Dermis blood vessel endothelial cell (primary cell): Measurements from ENCODE around the gene HDAC1. TPM values are rescaled to one million over a fixed set of nuclear protein-coding genes. Genes with fewer than 3 reads are reported as not detected.
A peak's percentile ranks its signal among the peaks of the same experiment; 100 is the strongest.
"Not testable (repeated sequence)": the region's sequence is repeated elsewhere in the genome, so short reads cannot be mapped to it uniquely, and the experiment has no call there.

Experiments used
- DNase-seq: peaks from one replicate; pipeline ENCODE4 v3.0.0; 2010
- total RNA-seq: library from RNA; depleted of rRNA; stranded (reverse); fragments of >200 nt; gene quantifications from 2 replicates; pipeline ENCODE4 v1.2.3, GENCODE V29; 2014

The HDAC1 gene
- total RNA-seq, 1 donor from 2014 or later, result 202 TPM

DNA sequence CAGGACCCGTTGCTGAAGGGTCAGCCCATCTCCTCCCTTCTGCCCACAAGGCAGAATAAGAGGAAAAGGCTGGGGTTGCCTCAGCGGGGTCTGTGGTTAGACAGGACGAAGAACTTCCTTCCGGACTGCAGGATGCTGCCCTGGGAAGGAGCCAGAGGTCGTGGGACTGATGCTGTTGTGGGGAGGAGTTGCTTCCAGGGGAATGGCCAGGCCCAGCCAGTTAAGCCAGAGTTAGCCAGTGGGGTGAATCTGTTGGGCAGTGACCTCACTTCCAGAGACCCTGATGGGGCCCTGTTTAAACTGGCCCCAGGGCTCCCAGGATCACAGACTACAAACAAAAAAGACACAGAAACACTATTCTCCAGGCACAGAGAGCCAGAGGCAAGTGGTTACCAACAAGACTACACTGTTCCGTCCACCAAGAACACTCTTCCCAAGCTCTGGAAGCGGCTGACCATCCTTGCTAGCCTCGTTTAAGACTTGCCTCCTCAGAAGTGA, 57.4 kb downstream of the HDAC1 start:
- DNase-seq, result peak; percentile 94

DNA sequence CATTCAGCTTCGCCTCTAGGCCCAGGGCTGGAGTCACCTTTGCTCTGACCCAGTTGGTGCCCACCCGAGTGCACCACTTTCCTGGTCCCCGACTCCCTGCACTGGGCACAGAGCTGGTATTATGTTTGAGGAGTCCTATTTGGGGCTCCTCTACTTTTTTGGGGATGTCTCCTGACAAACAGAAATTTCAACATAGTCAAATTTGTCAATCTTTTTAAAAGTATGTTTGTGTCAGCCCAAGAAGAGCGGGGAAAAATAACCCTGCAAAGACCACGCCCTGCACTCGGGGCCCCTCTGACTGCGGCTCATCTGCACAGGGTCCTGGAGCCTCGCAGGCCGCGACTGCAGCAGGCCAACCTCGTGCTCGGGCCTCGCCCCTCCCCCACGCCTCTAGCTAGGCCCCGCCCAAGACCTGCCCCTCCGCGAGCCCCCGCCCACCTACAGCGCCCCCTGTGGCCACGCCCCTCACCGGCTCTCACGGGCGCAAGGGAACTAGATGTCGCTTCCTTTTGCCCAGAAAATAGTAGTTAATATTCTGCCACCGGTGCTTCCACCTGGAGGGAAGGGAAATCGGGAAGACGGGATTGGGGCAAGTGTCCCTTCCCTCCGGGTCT, 59.0 kb downstream of the HDAC1 start:
- DNase-seq, result peak; percentile 80

DNA sequence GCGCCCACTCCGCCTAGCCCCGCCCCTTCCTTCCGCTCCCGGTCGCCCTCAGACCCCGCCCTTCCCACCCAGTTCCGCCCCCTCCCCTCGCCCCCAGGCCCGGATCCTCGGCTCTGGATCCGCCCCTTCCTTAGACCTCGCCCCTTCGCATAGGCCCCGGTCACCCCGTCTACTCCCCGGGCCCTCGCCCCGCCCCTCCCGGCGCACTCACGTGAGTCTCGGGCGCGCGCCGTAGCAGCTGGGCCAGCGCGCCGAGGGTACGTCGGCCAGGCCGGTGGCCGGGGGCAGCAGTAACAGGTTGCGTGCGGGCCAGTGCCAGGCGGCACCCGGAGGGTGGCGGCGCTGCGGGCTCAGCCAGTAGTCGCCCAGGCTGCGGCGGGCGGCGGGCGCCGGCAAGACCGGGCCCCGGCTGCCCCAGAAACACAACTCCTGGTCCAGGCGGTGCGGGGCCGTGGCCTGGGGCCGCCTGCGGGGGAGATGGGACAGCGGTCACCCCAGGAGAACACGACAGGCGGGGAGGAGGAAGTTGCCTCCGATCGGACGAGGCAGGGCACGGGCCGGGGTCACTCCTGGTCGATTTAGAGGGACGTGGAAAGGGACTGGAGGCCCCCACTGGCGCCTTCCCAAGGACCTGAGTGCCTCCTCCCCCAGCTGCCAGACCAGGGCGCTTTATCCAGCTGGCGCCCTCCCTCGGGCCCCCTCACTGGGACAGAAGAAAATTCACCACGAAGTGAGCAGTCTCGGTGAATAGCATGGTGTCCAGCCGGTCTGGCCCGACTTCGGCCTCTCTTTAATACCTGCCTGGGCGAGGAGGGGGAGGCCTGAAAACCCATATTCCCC, 59.7 kb downstream of the HDAC1 start:
- DNase-seq, result peak; percentile 95

DNA sequence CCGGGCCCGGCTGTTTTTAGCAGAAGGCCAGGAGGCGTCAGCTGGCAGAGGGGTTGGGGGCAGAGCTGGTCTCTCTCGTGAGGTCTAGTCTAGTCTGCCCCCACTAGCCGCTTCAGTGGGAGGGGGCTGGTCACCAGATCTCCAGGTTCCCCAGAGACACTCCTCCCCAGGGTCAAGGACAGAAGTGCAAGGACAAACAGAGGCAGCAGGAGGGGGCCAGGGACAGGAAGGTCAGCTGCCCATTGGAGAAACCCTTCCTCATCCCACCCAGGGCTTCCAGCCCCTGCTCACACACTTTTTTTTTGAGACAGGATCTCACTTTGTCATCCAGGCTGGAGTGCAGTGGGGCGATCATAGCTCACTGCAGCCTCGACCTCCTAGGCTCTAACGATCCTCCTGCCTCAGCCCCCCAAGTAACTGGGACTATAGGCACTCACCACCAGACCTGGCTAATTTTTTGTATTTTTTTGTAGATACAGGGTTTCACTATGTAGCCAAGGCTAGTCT, 60.4 kb downstream of the HDAC1 start:
- no peak for DNase-seq

DNA sequence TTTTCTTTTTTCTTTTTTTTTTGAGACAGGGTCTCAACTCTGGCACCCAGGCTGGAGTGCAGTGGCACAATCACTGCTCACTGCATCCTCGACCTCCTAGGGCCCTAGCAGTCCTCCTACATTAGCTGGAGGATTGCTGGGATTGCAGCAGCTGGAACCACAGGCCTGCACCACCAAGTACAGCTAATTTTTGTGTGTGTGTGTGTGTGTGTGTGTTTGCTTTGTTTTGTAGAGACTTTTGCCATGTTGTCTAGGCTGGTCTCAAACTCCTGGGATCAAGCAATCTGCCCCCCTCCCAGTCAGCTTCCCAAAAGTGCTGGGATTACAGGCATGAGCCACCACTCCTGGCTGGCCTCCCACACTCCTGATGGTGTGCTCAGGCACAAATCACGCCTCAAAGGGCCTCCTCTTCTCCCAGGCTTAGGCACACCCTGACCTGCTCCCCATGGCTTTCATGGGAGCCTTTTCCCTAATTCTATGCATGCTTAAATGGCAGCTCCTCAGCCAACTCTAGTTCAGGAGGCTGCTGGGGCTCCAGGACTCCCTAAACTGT, 61.0 kb downstream of the HDAC1 start:
- no peak for DNase-seq

DNA sequence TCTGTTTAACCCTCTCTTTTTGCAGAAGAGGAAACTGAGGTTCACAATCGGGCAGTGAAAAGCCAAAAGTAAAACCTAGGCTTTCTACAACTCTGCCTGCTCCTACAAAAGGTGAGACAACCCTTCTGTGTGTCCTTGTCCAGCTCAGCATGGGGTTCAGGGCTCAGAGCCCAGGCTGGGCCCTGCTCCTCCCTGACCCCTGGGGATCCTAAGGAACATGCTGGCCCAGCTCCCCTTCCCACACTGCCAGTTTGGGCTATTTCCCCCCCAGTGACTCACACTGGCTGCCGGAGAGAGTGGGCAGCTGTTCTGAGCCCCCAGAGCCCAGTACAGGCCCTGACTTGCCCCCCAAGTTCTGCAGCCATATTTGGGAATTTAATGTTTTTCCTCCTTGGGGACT, 61.5 kb downstream of the HDAC1 start:
- DNase-seq, result no peak

DNA sequence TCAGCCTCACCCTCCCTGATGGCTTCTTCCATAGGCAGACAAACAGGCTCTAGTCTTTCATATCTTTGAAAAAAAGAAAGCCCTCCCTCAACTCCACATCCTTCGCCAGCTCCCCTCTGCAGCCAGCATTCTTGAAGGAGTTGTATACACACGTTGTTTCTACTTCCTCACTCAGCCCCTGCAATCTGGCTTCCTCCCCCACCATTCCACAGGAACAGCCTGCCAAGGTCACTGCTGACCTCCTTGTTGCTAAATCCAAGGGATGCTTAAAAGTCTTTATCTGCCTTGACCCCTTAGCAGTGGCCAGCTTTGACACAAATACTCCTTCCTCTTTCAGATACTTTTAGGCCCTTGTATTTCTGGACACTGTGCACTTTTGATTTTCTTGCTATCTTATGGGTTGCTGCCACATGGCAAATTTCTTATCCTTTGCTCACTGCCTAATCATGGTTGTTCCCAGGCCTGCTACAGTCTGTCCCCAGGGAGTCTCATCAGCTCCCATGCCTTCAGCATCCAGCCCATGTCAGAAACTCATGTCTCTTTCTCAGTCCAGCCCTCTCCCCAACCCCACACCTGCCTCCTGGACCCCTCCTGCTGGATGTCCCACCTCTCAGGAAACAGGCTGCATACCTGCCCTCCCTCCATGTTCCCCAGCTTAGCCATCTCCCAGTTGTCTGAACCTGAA, 62.1 kb downstream of the HDAC1 start:
- DNase-seq, result peak; percentile 40

DNA sequence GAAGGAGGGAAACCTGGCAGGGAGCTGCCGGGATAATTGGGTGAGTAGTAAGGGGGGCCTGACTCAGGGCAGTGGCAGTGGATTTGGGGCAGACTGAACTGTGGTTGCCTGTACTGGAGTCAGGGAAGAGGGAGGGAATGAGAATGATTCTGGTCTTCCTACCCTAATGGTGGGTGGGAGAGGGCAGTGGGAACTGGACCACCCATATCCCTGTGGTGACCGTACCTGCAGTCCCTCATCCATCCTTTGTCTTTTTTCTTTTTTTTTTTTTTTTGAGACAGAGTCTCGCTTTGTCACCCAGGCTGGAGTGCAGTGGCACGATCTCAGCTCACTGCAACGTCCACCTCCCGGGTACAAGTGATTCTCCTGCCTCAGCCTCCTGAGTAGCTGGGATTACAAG, 63.9 kb downstream of the HDAC1 start:
- not testable (repeated sequence) for DNase-seq

DNA sequence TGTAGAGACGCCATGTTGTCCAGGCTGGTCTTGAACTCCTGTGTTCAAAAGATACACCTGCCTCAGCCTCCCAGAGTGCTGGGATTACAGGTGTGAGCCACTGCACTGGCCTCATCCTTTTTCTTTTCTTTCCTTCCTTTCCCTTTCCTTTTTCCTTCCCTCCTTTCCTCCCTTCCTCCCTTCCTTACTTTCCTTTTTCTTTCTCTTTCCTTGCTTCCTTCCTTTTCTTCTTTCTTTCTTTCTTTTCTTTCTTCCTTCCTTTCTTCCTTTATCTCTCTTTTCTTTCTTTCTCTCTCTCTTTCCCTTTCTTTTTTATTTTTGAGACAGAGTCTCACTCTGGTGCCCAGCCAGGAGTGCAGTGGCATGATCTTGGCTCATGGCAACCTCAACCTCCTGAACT, 64.6 kb downstream of the HDAC1 start:
- no peak for DNase-seq

DNA sequence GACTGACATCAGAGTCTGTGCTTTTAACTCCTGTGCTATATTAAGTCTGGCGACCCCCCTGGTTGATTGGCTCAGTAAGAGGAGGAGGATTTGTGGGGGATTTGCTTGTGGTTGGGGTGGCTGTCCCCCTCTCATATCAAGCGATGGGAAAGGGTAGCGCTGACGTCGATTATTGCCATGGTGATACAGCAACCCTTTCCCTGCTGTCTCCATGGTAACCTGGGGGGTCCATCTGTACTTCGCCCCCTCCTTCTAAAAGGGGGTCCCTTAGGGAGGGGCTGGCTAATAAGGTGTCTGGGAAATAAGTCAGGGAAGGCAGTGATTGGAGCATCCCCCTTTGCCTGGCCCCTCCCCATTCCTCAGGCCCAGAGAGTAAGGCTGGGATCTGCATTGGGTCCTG, 65.7 kb downstream of the HDAC1 start:
- DNase-seq, result no peak

DNA sequence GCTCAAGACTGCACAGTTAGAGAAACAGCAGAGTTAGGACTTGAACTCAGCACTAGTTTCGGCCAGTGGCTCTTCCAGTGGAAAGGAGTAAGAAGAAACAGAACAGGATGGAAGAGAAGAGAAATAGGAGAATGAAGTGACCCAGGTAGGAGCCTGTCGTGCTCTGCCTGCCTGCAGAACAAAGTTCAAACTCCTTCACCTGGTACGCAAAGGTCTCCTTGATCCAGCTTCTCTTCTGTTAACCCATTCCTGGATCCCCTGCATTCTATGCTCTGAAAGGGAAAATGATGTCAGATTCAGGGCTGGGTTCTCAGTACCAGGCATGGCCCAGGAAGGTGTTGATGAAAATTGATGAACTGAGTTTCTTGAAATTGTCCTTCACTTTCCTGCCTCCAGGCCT, 66.6 kb downstream of the HDAC1 start:
- no peak for DNase-seq

DNA sequence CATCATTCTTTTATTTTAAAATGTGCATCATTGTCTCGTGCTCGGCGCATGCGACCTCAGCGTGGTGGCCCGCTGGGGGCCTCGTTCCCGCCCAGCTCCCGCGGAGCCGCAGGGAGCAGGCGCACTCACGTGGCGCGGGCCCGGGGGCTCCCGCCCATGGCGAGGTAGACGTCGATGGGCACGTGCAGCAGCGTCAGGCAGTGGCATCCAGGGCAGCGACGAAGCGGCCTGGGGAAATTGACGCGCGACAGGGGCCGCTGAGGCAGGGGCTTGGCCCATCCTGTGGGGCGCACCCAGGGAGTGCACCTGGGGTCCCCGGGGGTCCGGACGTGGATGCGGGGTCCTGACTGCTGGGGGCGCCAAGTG, 69.4 kb downstream of the HDAC1 start:
- DNase-seq, result no peak

DNA sequence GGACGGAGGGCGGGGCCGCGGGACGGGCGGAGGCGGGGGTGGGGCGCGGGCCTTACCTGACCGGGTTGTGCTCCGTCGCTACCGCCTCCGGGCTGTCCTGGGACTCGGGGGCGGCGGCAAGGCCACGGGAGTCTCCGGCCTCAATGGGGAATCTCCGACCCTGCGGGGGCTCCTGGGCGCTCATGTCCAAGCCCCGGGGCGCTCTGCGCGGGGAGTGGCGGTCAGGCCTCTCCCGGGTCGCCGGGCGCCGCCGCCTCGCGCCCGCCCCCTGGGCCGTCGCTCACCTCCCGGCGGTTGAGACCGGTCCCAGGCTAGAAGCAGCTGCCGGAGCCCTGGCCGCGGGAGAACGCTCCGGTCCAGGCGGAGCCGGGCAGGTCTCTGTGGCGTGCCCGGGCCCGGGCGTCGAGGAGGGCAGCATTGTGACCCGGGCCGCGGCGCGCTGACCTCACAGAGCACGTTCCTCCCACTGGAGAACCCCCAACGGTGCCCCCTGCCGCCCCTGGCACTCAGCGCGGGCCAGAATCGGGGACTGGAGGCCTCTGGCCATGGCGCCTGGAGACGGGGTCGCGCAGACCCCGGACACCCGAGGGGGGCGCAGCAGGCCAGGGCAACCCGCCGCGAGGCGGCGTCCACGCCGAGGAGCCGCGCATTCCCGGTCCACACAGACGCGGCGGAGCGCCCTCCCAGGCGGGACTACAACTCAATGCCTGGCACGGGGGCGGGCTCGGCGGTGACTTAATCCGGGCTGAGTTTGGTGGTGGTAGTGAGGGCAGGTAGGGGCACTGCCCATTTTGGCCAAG, 70.0 kb downstream of the HDAC1 start:
- DNase-seq, result peak; percentile 67

DNA sequence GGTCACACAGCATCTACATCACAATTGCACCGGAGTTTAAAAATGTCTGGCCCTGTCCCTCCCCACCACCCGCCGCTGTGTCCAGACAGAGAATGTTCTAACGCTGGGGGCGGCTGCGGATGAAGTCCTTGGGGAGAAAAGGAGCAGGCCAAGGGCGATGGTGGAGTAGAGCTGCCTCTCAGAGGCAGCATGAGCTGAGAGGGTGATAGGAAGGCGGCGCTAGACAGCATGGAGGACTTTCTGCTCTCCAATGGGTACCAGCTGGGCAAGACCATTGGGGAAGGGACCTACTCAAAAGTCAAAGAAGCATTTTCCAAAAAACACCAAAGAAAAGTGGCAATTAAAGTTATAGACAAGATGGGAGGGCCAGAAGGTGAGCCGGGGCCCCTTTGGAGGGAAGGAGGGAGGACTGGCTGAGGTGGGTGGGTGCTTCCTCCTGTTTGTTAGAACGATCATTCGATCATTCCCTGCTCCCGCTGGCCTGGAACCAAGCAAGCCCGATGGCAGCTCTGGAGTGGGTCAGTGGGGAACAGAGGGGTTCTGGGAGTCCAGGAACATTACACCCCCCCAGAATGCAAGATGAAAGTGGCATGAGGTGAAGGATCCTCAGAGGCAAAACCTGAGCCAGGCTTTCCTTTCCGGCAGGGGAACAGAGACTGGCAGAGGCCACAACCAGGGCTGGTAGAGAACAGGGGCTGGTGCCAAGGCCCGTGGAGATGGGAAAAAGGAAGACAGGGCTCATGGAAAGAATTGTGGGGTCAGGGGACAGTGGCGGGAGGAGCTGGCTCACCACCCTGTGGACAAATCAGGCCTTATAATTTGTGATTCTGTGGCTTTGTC, 70.8 kb downstream of the HDAC1 start, which contains the start of the genes FAM229A and TSSK3:
TSS of gene FAM229A (minus strand) at position 12 of the 840 bp plus-strand sequence. CDS start 394 bp downstream, outside the sequence.
TSS of gene TSSK3 (plus strand) at position 66 of the 840 bp plus-strand sequence. CDS start at position 229, 163 bp downstream.
- no peak for DNase-seq

DNA sequence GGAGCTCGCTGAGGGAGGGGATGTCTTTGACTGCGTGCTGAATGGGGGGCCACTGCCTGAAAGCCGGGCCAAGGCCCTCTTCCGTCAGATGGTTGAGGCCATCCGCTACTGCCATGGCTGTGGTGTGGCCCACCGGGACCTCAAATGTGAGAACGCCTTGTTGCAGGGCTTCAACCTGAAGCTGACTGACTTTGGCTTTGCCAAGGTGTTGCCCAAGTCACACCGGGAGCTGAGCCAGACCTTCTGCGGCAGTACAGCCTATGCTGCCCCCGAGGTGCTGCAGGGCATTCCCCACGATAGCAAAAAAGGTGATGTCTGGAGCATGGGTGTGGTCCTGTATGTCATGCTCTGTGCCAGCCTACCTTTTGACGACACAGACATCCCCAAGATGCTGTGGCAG, 71.8 kb downstream of the HDAC1 start:
- no peak for DNase-seq

DNA sequence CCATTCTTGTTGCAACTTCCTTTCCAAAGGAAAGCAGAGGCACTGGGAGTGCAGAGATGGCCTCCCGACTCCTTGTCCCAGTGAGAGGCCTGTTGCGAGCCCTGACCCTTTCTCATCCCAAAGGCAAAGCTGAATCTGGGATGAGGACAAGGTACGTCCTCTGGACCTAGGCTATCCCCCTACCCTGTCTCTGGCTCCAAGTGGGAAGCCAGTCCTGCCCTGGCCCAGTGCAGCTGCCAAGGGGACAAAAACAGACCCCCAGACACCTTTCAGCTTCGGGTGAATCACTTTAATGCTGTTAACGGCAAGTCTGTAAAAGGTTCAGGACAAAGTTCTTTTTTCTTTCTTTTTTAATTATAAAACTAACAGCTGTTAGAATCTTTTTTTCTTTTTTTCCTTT, 73.0 kb downstream of the HDAC1 start:
- DNase-seq, result no peak

DNA sequence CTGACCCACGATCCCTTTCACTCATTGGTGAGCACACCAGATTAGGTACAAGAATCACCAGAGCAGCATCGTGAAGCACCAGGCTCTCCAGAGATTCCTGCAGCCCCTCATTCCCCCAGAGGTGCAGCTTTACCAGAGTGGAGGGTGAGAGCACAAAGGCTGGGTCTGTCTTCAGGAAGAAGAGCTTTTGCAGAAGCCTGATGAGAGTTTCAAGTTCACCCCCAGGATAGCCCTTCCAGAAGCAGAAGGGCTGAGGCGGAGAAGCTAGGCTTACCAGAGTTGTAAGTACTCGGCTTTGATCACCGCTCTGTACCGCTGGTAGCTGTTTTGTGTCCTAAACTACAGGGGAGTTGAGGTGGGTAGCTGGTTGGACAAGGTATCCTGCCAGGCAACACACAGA, 73.6 kb downstream of the HDAC1 start:
- DNase-seq, result no peak

DNA sequence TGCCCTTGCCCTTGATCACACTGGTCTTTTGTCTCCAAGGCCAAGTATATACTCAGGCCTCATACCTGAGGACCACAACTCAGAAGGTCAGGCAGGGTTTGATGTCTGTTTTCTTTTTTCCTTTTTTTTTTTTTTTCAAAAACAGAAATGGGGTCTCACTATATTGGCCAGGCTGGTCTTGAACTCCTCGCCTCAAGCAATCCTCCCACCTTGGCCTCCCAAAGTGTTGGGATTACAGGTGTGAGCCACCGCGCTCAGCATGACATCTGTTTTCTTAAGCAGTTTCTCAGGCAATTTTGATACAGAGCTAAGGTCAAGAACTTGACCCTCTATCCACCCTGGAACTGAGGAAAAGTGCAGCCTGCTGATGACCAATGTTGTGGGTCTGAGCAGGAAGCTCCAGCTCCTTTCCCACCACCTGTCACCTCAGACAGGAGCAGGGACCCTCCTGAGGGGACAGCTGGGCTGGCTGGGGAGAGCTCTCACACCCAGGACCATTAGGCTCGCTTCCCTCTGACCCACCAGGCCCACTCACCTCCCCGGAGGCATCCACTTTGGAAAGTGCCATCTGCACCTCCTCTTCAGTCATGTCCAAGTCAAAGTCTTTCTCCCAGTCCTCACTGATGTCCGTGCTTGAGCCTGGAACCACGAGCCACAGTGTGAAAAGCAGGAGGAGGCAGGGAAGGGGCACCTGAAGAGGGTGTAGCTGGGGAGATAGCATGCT, 76.2 kb downstream of the HDAC1 start:
- no peak for DNase-seq

DNA sequence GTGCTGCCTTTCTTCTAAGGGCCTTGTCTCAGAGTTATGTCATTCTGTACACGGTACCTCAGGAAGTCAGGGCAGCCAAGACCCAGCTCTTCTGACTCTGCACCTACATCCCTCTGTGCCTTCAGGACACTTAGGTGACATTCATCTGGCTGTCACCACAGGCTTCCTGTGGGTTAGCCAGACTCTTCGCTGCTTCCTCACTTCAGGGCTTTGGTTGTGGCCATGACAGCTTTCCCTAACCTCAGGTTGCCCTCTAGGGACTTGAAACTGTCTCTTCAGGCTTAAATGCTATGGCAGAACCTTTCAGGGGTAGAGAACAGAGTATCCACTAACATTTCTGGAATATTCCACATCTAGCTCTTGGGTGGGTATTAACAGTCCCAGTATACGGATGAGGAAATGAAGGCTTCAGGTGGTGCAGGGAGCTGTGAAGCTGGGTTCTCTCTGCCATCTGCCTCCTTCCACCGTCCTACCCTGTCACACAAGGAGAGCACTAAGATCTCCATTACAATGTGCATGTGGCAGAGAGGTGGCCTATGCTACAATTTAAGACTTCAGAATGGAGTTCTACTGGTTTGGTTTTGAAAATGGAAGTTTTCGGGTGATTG, 80.4 kb downstream of the HDAC1 start:
- DNase-seq, result peak; percentile 22
